MCF 10A (cell line): ENCODE results near the gene LRTM2. TPM values are rescaled to one million over a fixed set of nuclear protein-coding genes. Genes with fewer than 3 reads are reported as not detected.
"Not testable (repeated sequence)": the region's sequence is repeated elsewhere in the genome, so short reads cannot be mapped to it uniquely, and the experiment has no call there.

ENCODE experiments used
- BruUV-seq: library from RNA; stranded (reverse); fragments of 400-500 nt; replicated peaks from 2 replicates; lab custom pipeline; 2021; lab: Mats Ljungman, UMichigan
- CTCF ChIA-PET: fragments of 300-600 bp; sonication (Branson Sonifier 250); formaldehyde crosslinking; extraction: SDS; loops from one replicate; lab custom pipeline; 2021; ENCODE audit warnings: antibody characterized with exemption, inconsistent platforms; lab: Yijun Ruan, JAX
- POLR2A ChIA-PET: fragments of 300-600, 350-650 bp; sonication (Branson Sonifier 250); formaldehyde crosslinking; extraction: SDS; loops from one replicate; lab custom pipeline; 2020; ENCODE audit warnings: antibody characterized with exemption, inconsistent platforms; lab: Yijun Ruan, JAX
- DNase-seq: peaks from one replicate; pipeline ENCODE4 v3.0.0-alpha.2; 2018; ENCODE audit not compliant: unreplicated experiment
- H3K27ac Mint-ChIP-seq: one replicate; pipeline ENCODE4 v1.8.0; 2022; ENCODE audit warnings: mild to moderate bottlenecking, low read depth, mixed read lengths; ENCODE audit not compliant: unreplicated experiment
- H3K27me3 Mint-ChIP-seq: one replicate; pipeline ENCODE4 v1.8.0; 2022; ENCODE audit warnings: mixed read lengths; ENCODE audit not compliant: insufficient read depth, unreplicated experiment
- H3K36me3 Mint-ChIP-seq: one replicate; pipeline ENCODE4 v1.8.0; 2022; ENCODE audit warnings: mild to moderate bottlenecking, moderate library complexity, mixed read lengths; ENCODE audit not compliant: insufficient read depth, unreplicated experiment
- H3K4me1 Mint-ChIP-seq: one replicate; pipeline ENCODE4 v1.8.0; 2022; ENCODE audit warnings: mixed read lengths; ENCODE audit not compliant: insufficient read depth, unreplicated experiment
- H3K4me3 Mint-ChIP-seq: one replicate; pipeline ENCODE4 v1.8.0; 2022; ENCODE audit warnings: mild to moderate bottlenecking, moderate library complexity, mixed read lengths; ENCODE audit not compliant: unreplicated experiment
- H3K9me3 Mint-ChIP-seq: one replicate; pipeline ENCODE4 v1.8.0; 2022; ENCODE audit warnings: mixed read lengths; ENCODE audit not compliant: unreplicated experiment
- CTCF ChIP-seq: fragments of 200-600 bp; IDR thresholded peaks from one replicate; pipeline ENCODE4 v1.8.0; 2022; ENCODE audit warnings: antibody characterized with exemption, mild to moderate bottlenecking; ENCODE audit not compliant: unreplicated experiment
- intact Hi-C: fragments of 100-400 bp; cut with micrococcal nuclease; formaldehyde crosslinking; loops from 2 replicates; pipeline ENCODE4 v1.14.1; 2022
- total RNA-seq: library from RNA; stranded (reverse); gene quantifications from 2 replicates; pipeline ENCODE4 v1.2.3, GENCODE V29; 2022

Gene LRTM2
- total RNA-seq, 1 experiment from 2014 or later, result not detected

GRCh38 chr12:1816730-1817348 is 3.5 kb upstream of the LRTM2 start:
- ChIA-PET CTCF (no interaction called here), POLR2A (no interaction called here)
- no TSS peak for BruUV-seq
- TF ChIP-seq CTCF, result no peak
- Mint-ChIP-seq H3K4me3 (no peak overlapping the region), H3K27ac (no peak overlapping the region), H3K9me3 (no peaks in the 10 kb centered on the region), H3K27me3 (peaks cover 56% of the 10 kb centered on the region), H3K4me1 (peaks cover 5% of the 10 kb centered on the region), H3K36me3 (no peaks in the 10 kb centered on the region)
- no peak for DNase-seq
- intact Hi-C loops, result no loop called here

DNA sequence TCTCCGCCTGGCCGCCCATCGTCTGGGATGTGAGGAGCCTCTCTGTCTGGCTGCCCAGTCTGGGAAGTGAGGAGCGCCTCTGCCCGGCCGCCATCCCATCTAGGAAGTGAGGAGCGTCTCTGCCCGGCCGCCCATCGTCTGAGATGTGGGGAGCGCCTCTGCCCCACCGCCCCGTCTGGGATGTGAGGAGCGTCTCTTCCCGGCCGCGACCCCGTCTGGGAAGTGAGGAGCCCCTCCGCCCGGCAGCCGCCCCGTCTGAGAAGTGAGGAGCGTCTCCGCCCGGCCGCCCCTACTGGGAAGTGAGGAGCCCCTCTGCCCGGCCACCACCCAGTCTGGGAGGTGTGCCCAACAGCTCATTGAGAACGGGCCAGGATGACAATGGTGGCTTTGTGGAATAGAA is 2.4 kb upstream of the LRTM2 start:
- POLR2A ChIA-PET, BruUV-seq, CTCF ChIA-PET, DNase-seq, H3K9me3 Mint-ChIP-seq, H3K4me1 Mint-ChIP-seq, H3K36me3 Mint-ChIP-seq, H3K27ac Mint-ChIP-seq, intact Hi-C loops, H3K4me3 Mint-ChIP-seq: not testable (repeated sequence)
- peaks cover 67% of the 10 kb centered on the region for H3K27me3 Mint-ChIP-seq

DNA sequence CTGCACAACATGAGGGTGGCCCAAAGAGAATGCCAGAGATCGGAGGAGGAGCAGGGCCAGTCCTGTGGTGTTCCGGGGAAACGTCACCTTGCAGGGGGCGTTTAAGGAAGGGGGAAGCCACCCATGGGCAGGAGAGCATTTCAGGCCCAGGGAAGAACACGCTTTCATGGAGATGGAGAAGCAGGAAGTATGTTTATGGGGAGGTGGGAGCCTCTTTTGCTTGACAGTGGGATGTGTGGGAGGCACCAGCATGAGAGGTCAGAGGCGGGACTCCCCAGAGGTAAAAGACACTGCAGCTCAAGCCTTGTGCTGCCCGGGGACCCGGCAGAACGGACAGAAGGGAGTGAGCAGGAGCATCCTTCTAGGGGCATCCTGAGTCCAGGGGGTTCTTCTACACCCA is 1.3 kb upstream of the LRTM2 start:
- Mint-ChIP-seq H3K27me3 (peaks cover 74% of the 10 kb centered on the region), H3K4me3 (no peak overlapping the region), H3K9me3 (no peaks in the 10 kb centered on the region), H3K27ac (no peak overlapping the region), H3K4me1 (no peaks in the 10 kb centered on the region), H3K36me3 (no peaks in the 10 kb centered on the region)
- ChIA-PET CTCF (no interaction called here), POLR2A (no interaction called here)
- no peak for DNase-seq
- BruUV-seq, result no TSS peak
- intact Hi-C loops, result no loop called here
- TF ChIP-seq CTCF, result no peak

GRCh38 chr12:1819571-1819970 is 794 bp upstream of the LRTM2 start:
- POLR2A ChIA-PET, result no interaction called here
- Mint-ChIP-seq H3K9me3 (no peaks in the 10 kb centered on the region), H3K27me3 (peaks cover 74% of the 10 kb centered on the region)

More at GRCh38 chr12:1819571-1819970, 794 bp upstream of the LRTM2 start:
- intact Hi-C loops, result no loop called here
- TF ChIP-seq CTCF, result no peak
- DNase-seq, result no peak
- BruUV-seq, result no TSS peak
- Mint-ChIP-seq H3K27ac (no peak overlapping the region), H3K4me3 (no peak overlapping the region), H3K36me3 (no peaks in the 10 kb centered on the region), H3K4me1 (no peaks in the 10 kb centered on the region)
- CTCF ChIA-PET, result no interaction called here
